ENCODE measurements around the gene YIF1A.
"Not testable (repeated sequence)": the region's sequence is repeated elsewhere in the genome, so short reads cannot be mapped to it uniquely, and the experiment has no call there.

Gene YIF1A

GRCh38 chr11:66310803-66311440 is 22.0 kb upstream of the YIF1A start:
- DNase-seq = not testable (repeated sequence)

DNA sequence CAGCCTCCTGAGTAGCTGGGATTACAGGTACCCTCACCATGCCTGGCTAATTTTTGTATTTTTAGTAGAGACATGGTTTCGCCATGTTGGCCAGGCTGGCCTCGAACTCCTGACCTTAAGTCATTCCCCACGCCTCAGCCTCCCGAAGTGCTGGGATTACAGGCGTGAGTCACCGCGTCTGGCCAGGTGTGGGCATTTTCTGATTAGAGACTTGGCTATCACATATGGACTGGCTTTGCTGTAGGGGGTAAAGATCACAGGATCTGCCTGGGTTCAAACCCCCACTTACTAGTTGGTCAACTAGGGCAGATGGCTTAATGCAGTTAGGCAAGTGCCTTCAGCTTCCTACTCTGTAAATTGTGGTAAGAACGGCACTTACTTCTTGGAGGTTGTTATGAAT is 21.4 kb upstream of the YIF1A start:
- no peak for DNase-seq

DNA sequence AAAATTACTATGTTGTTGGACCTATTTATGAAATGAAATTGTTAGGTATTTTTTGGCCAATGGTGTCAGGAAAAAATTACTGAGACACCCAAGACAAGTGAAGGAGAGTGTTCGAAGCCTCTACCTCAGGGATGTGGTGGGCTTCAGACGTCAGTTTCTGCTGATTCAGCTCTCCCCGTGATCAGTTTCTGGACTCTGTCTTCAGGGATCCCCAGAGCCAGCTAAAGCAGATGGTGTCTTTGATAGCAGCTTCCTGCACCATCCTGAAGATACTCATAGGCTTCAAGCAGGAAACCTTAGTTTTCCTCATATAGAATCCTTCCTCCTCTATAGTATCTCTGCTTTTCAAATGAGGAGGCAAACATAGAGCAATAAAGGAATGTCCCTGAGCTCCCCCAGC is 20.5 kb upstream of the YIF1A start:
- no peak for DNase-seq

GRCh38 chr11:66302656-66303055 is 13.7 kb upstream of the YIF1A start:
- DNase-seq = no peak

GRCh38 chr11:66299186-66299585 is 10.2 kb upstream of the YIF1A start:
- no peak for DNase-seq

- no peak for DNase-seq
Observed at GRCh38 chr11:66297610-66298009, 8.7 kb upstream of the YIF1A start.

GRCh38 chr11:66294626-66295620 is 6.0 kb upstream of the YIF1A start:
- no peak for DNase-seq

- no peak for DNase-seq
Observed at GRCh38 chr11:66293777-66294625, 5.1 kb upstream of the YIF1A start.

DNA sequence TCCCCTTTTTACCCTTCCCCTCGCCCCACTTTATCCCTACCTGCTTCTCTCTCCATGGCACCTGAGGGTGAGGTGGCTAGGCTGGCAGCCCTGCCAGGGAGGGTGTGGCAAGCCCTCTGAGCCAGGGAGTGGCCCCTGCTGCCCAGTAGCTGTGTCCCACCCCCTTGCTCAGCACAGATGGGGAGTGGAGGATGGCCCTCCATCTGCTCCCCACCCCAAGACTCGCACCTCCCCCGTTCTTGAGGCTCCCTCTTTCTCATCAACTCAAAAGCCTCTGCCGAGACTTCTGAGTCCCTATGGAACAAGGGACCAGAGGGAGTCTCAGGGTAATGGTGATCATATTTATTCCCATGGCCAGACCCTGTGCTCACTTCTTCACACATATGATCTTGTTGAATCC is 4.4 kb upstream of the YIF1A start:
- no peak for DNase-seq

DNA sequence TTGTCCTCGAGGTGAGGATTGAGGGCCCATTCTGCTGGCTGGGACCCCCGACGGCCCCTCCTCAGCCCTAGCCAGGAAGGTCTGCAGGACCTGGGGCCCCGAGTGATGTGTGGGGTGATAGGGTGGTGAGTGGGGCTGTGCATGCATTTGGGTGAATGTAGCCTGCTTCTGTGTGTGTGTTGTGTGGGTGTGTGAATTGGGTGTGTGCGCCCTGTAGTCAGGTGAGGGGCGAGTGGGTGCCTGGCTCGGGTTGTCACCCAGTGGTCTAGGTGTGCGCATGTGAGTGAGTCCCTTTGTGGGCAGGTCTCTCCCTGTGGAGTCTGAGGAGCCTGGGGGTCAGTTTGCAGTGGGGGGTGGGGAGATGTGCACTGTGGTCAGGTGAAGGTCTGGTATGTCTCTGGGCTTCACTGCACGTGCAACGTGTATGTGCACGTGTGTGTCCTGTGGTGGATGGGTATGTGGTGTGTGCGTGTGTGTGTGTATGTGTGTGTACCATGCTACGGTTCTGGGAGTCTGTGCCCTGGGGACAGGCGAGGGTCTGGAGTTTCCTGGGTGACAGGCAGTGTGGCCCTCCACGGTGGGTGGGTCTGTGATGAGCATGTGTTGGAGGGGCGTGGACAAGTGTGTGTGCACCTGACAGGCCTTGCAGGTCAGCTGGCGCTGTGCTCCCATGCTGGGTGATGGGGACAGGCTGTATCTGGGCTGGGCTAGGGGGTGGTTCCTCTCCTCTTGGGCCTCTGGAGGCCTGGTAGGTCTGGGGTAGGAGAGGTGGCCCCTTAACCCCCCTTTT is 3.8 kb upstream of the YIF1A start:
- DNase-seq = no peak

DNA sequence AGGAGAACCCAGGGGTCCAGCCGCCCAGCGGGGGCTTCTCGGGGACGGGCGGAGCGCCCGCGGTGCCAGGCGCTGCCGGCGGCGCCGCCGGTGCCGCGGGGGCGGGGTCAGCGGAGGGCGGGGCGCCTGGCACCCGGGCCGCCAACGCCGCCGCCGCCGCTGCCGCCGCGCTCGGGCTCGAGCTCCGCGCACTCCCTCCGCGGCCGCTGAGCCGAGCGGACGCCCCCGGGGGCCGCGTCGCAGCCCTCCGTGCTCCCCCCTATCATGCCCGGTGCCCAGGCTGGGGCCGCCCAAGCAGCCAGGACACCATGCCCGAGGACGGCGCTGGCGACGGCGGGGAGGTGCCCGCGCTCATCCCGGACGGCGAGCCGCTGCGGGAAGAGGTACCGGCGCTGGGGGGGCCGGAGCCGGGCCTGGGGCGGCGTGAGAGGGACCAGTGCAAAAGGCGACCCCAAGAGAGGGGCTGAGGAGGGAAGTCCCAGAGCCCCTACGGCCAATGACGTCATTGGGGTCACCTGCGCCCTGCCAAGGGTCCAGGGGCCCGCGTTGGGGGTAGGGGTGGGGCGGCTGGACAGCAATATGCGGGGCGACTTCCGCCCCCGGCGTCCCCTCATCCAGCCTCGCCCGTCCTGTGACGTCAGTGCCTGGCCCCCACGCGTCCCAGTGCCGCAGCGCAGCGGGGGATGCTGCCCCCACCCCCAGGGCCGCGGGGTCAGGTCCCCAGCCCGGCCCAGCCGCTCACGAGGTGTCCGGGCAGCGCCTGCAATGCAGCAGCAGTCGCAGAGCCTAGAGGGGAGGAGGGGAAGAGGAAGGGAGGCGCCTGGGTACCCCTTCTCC is 3.0 kb upstream of the YIF1A start, which contains the start of gene TMEM151A:
Gene TMEM151A, plus strand, starts transcription at position 189 of the 837 bp plus-strand sequence. Its CDS starts 120 bp downstream, at position 309.
- no peak for DNase-seq

GRCh38 chr11:66291303-66291705 is 2.4 kb upstream of the YIF1A start:
- no peak for DNase-seq

GRCh38 chr11:66290330-66290621 is 1.3 kb upstream of the YIF1A start:
- DNase-seq = no peak

DNA sequence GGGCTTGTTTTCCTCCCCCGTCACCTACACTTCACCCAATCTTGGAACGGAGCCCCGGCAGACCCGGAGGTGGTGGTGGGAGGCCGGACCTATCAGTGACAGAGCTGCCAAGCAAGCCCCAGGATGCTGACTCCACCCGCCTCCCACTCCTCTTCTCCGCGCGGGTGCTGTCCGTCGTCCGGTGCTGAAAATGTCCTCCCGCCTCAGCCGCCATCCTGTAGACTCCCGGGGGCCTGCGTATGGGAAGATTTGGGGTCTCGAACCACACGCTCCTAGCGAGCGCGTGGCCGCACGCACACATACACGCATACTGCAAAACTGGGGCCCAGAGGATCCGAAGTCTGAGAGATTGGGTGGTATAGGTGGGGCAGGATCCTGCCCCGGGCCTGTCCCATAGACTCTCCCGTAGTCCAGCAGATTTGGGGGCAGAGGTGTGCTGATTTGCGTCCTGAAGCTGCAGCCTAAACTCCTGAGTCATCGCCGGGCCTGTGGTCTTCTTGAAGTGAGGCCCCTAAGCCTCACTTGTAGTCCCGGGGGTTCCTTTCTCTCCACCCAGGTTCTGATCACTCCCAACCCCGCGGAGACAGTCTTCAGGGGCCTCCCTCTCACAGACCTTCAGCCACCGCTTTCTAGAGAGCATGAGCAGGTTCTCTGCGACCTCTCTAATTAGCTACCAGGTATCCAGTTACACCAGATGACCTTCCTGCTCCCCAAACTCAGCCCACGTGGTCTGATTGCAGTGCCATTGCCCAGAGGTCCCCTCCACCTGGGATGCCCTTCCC is 796 bp upstream of the YIF1A start:
- no peak for DNase-seq

GRCh38 chr11:66287889-66288670 is 863 bp downstream of the YIF1A start:
- no peak for DNase-seq

DNA sequence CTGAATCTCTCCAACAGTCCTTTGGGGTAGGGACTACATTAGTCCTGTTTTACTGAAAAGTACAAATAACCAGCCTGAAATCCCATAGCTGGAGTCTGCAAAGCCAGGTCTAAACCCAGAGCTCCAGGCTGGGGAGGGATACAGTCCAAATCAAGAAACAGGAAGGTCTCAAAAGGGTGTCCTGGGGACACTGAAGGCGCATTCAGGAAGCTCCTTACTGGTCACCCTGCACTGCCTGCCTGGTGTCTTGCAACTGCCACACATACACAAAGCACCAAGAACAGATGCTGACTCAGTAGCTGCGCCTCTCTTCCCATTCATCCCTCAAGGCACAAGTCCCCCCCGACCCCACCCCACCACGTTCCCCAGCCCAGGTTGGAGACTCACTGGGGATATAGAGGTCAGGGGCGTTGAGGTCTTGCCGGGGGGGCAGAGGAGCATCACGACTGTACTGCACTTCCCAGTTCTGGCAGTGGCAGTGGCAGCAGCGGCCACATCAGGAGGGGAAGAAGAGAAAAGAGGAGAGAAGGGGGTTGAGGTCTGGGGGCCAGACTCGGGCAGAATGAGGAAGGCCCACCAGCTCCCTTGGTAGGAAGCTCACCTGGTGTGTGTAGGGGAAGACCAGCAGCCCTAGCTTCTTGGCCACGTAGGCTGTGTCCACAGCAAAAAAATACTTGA is 1.6 kb downstream of the YIF1A start:
- no peak for DNase-seq

- DNase-seq = no peak
Observed at GRCh38 chr11:66286699-66287098, 2.2 kb downstream of the YIF1A start.

DNA sequence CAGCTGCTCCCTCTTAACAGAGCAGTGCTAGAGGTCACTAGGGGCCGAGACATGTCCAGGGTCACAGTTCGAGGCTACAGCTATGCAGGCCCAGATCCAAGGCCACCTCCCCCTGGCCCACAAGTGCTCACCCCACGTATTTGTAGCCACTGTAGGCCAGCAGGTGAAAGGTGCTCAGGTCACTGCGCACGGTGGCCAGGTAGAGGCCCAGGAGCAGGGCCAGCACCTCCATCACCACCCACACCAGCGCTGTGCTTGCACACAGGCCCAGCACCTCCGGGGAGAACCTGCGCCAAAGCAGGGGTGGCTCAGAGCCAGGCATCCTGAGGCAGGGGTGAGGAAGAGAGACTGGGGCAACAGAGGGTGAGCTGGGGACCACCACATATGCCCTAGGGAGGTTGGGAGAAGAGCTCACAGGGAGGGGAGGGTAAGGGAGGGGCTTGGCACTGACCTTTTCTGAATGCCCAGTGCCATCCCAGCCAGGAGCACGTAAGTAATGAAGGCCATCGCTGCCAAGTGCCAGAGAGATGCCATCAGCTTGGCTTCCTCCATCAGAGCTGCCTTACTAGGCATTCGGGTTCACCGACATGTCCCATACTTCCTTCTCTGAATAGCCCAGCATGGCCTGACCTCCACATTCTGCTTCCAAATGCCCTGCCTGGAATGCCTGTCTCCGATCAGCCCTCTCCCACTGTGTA is 3.5 kb downstream of the YIF1A start:
- no peak for DNase-seq

All from NCI-H226 (cell line).